Activated naive CD4-positive, alpha-beta T cell treated with anti-CD3 and anti-CD28 coated beads for 36 hours (primary cell): ENCODE measurements around the gene TAMM41. TPM values are rescaled to one million over a fixed set of nuclear protein-coding genes. Genes with fewer than 3 reads are reported as not detected.
A peak's percentile ranks its signal among the peaks of the same experiment; 100 is the strongest.

Source experiments
- CTCF ChIA-PET: fragments of 350-600 bp; sonication (Branson Sonifier 250); formaldehyde crosslinking; loops from one replicate; lab custom pipeline; 2021; ENCODE audit warnings: antibody characterized with exemption; lab: Charles Lee
- DNase-seq: peaks from one replicate; pipeline ENCODE4 v3.0.0-alpha.2; 2020
- H3K27ac Mint-ChIP-seq: one replicate; pipeline ENCODE4 v1.8.0; 2021; ENCODE audit warnings: mild to moderate bottlenecking, mixed read lengths
- H3K27me3 Mint-ChIP-seq: one replicate; pipeline ENCODE4 v1.8.0; 2021; ENCODE audit warnings: low read depth, mixed read lengths
- H3K36me3 Mint-ChIP-seq: one replicate; pipeline ENCODE4 v1.8.0; 2021; ENCODE audit warnings: low read depth, mixed read lengths
- H3K4me1 Mint-ChIP-seq: one replicate; pipeline ENCODE4 v1.8.0; 2021; ENCODE audit warnings: low read depth, mixed read lengths
- H3K4me3 Mint-ChIP-seq: one replicate; pipeline ENCODE4 v1.8.0; 2021; ENCODE audit warnings: mild to moderate bottlenecking, moderate library complexity, mixed read lengths
- H3K9me3 Mint-ChIP-seq: one replicate; pipeline ENCODE4 v1.8.0; 2021; ENCODE audit warnings: mixed read lengths
- intact Hi-C: fragments of 100-400 bp; cut with micrococcal nuclease; formaldehyde crosslinking; loops from one replicate; pipeline ENCODE4 v1.15.1; 2023
- total RNA-seq, 2 experiments: library from RNA; stranded (reverse); gene quantifications; one replicate each; pipeline ENCODE4 v1.2.3, GENCODE V29; 2021

Gene TAMM41
- total RNA-seq, 2 experiments from 2014 or later: 19.3 to 21.4 TPM

GRCh38 chr3:11835028-11835639 is 11.6 kb downstream of the TAMM41 start:
- Mint-ChIP-seq H3K9me3 (no peaks in the 10 kb centered on the region), H3K27me3 (no peaks in the 10 kb centered on the region), H3K27ac (no peak overlapping the region), H3K36me3 (peaks cover 29% of the 10 kb centered on the region), H3K4me3 (no peak overlapping the region), H3K4me1 (no peaks in the 10 kb centered on the region)
- no peak for DNase-seq
- intact Hi-C loops: loop anchor here (1.0 kb wide), 1 partner anchor 456 kb away; no protein-coding TSS in a partner anchor
- CTCF ChIA-PET: interaction anchor here (0.7 to 1.8 kb wide), 5 partner anchors 12 to 459 kb away, joined by 3 to 10 read pairs (median 4); partner anchors contain the start of gene TAMM41

GRCh38 chr3:11832981-11833905 is 13.4 kb downstream of the TAMM41 start:
- Mint-ChIP-seq H3K36me3 (peaks cover 31% of the 10 kb centered on the region), H3K4me1 (no peaks in the 10 kb centered on the region), H3K27me3 (no peaks in the 10 kb centered on the region), H3K27ac (no peak overlapping the region), H3K4me3 (no peak overlapping the region), H3K9me3 (no peaks in the 10 kb centered on the region)
- DNase-seq: no peak
- CTCF ChIA-PET: no interaction called here
- intact Hi-C loops: no loop called here

- no peak overlapping the region for H3K27ac Mint-ChIP-seq
- DNase-seq: no peak
- no peaks in the 10 kb centered on the region for H3K9me3 Mint-ChIP-seq
- CTCF ChIA-PET: interaction anchor here (0.5 to 0.8 kb wide), 2 partner anchors 13 to 25 kb away, joined by 3 to 5 read pairs; no protein-coding TSS in a partner anchor
- H3K4me1 Mint-ChIP-seq: peaks cover 1% of the 10 kb centered on the region
- no peak overlapping the region for H3K4me3 Mint-ChIP-seq
- H3K36me3 Mint-ChIP-seq: peaks cover 40% of the 10 kb centered on the region
- no peaks in the 10 kb centered on the region for H3K27me3 Mint-ChIP-seq
- intact Hi-C loops: no loop called here
These were observed 17.3 kb downstream of the TAMM41 start for GRCh38 chr3:11829416-11829815.

GRCh38 chr3:11826628-11827265 is 19.9 kb downstream of the TAMM41 start:
- no peaks in the 10 kb centered on the region for H3K9me3 Mint-ChIP-seq
- DNase-seq: no peak
- no peak overlapping the region for H3K4me3 Mint-ChIP-seq
- H3K27me3 Mint-ChIP-seq: no peaks in the 10 kb centered on the region
- peaks cover 1% of the 10 kb centered on the region for H3K4me1 Mint-ChIP-seq
- peaks cover 38% of the 10 kb centered on the region for H3K36me3 Mint-ChIP-seq
- intact Hi-C loops: no loop called here
- no peak overlapping the region for H3K27ac Mint-ChIP-seq
- CTCF ChIA-PET: interaction anchor here (0.6 to 1.6 kb wide), 6 partner anchors 10 to 605 kb away, joined by 3 to 5 read pairs (median 4); no protein-coding TSS in a partner anchor

GRCh38 chr3:11825301-11825700 is 21.4 kb downstream of the TAMM41 start:
- DNase-seq: no peak
- Mint-ChIP-seq H3K36me3 (peaks cover 37% of the 10 kb centered on the region), H3K4me1 (peaks cover 8% of the 10 kb centered on the region), H3K9me3 (no peaks in the 10 kb centered on the region), H3K27me3 (no peaks in the 10 kb centered on the region), H3K27ac (no peak overlapping the region), H3K4me3 (no peak overlapping the region)
- intact Hi-C loops: no loop called here
- CTCF ChIA-PET: interaction anchor here (1.6 kb wide), 1 partner anchor 12 kb away, joined by 5 read pairs; no protein-coding TSS in a partner anchor

- H3K4me3 Mint-ChIP-seq: no peak overlapping the region
- no peak overlapping the region for H3K27ac Mint-ChIP-seq
- CTCF ChIA-PET: no interaction called here
- intact Hi-C loops: no loop called here
- H3K4me1 Mint-ChIP-seq: peaks cover 7% of the 10 kb centered on the region
- peaks cover 33% of the 10 kb centered on the region for H3K36me3 Mint-ChIP-seq
- H3K27me3 Mint-ChIP-seq: no peaks in the 10 kb centered on the region
- H3K9me3 Mint-ChIP-seq: no peaks in the 10 kb centered on the region
- DNase-seq: no peak
These were observed 26.1 kb downstream of the TAMM41 start for GRCh38 chr3:11820531-11821041.

GRCh38 chr3:11819146-11819689 is 27.5 kb downstream of the TAMM41 start:
- CTCF ChIA-PET: no interaction called here
- no peak for DNase-seq
- H3K4me1 Mint-ChIP-seq: peaks cover 7% of the 10 kb centered on the region
- H3K4me3 Mint-ChIP-seq: no peak overlapping the region
- no peaks in the 10 kb centered on the region for H3K9me3 Mint-ChIP-seq
- peak overlapping the region; percentile 16 for H3K27ac Mint-ChIP-seq
- intact Hi-C loops: no loop called here
- peaks cover 27% of the 10 kb centered on the region for H3K36me3 Mint-ChIP-seq
- H3K27me3 Mint-ChIP-seq: no peaks in the 10 kb centered on the region

GRCh38 chr3:11818033-11818432 is 28.7 kb downstream of the TAMM41 start:
- H3K36me3 Mint-ChIP-seq: peaks cover 24% of the 10 kb centered on the region
- no peak overlapping the region for H3K4me3 Mint-ChIP-seq
- H3K27me3 Mint-ChIP-seq: no peaks in the 10 kb centered on the region
- CTCF ChIA-PET: interaction anchor here (1.0 kb wide), 1 partner anchor 17 kb away, joined by 4 read pairs; no protein-coding TSS in a partner anchor
- intact Hi-C loops: no loop called here
- no peak for DNase-seq
- H3K4me1 Mint-ChIP-seq: peaks cover 7% of the 10 kb centered on the region
- no peak overlapping the region for H3K27ac Mint-ChIP-seq
- H3K9me3 Mint-ChIP-seq: no peaks in the 10 kb centered on the region

GRCh38 chr3:11815111-11815510 is 31.6 kb downstream of the TAMM41 start:
- Mint-ChIP-seq H3K9me3 (no peaks in the 10 kb centered on the region), H3K27ac (no peak overlapping the region), H3K4me3 (no peak overlapping the region), H3K27me3 (no peaks in the 10 kb centered on the region), H3K36me3 (peaks cover 17% of the 10 kb centered on the region), H3K4me1 (no peaks in the 10 kb centered on the region)
- CTCF ChIA-PET: interaction anchor here (1.2 kb wide), 1 partner anchor 11 kb away, joined by 3 read pairs; no protein-coding TSS in a partner anchor
- intact Hi-C loops: no loop called here
- no peak for DNase-seq

GRCh38 chr3:11814663-11815062 is 32.0 kb downstream of the TAMM41 start:
- intact Hi-C loops: no loop called here
- Mint-ChIP-seq H3K4me1 (no peaks in the 10 kb centered on the region), H3K36me3 (peaks cover 18% of the 10 kb centered on the region), H3K27ac (no peak overlapping the region), H3K27me3 (no peaks in the 10 kb centered on the region), H3K9me3 (no peaks in the 10 kb centered on the region), H3K4me3 (no peak overlapping the region)
- DNase-seq: no peak
- CTCF ChIA-PET: interaction anchor here (0.6 to 1.5 kb wide), 3 partner anchors 10 to 89 kb away, joined by 3 to 5 read pairs (median 3); no protein-coding TSS in a partner anchor

- intact Hi-C loops: no loop called here
- no peak overlapping the region for H3K27ac Mint-ChIP-seq
These were observed 36.4 kb downstream of the TAMM41 start for GRCh38 chr3:11810276-11810675.

More at GRCh38 chr3:11810276-11810675, 36.4 kb downstream of the TAMM41 start:
- no peak for DNase-seq
- Mint-ChIP-seq H3K36me3 (peaks cover 38% of the 10 kb centered on the region), H3K4me3 (no peak overlapping the region), H3K9me3 (no peaks in the 10 kb centered on the region), H3K4me1 (no peaks in the 10 kb centered on the region), H3K27me3 (no peaks in the 10 kb centered on the region)
- CTCF ChIA-PET: no interaction called here
